NCI-H345 (cell line): ENCODE data around the gene ECI2.
A peak's percentile ranks its signal among the peaks of the same experiment; 100 is the strongest.
"Not testable (repeated sequence)": the region's sequence is repeated elsewhere in the genome, so short reads cannot be mapped to it uniquely, and the experiment has no call there.

Experiments used
- DNase-seq: peaks from one replicate; lab custom pipeline; 2025; lab: John Stamatoyannopoulos, UW

The ECI2 gene

DNA sequence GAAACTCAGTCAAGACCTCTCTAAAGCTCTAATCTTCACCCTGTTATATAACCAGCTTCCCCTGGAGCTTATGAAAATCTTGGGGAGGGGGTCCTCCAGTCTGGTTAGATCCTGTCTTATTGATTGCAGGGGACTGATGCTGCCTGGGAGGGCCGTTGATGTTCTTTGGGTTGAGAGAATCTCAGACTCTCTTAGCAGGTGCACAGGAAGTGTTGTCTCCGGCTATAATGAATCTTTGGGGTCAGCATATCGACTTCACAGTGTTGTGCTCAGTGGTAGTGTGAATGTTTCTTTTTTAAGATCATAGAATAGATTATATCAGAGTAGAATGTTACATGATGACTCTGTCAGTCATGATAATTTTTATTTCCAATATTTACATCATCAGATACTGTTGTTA is 2.8 kb upstream of the ECI2 start:
- DNase-seq, result no peak

DNA sequence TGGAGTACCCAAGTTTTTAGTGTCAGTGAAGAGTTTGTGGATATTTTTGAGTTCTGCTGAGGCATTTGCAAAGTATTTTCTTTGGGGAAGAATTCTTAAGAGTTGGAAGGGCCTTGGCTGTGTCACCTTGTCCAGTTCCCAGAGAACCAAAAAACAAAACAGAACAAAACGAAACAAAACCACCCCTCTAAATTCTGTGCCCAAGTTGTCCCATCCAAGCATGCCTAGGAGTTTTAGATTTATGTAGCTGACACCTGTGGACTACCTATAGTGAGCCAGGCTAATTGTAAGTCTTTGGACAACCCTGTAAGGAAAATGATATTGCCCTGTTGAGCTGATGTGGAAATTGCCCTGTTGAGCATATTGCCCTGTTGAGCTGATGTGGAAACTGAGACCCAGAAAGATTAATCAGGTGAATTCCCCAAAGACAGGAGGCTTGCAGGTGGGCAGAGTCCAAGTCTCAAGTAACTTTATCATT is 1.0 kb upstream of the ECI2 start:
- DNase-seq, result no peak

DNA sequence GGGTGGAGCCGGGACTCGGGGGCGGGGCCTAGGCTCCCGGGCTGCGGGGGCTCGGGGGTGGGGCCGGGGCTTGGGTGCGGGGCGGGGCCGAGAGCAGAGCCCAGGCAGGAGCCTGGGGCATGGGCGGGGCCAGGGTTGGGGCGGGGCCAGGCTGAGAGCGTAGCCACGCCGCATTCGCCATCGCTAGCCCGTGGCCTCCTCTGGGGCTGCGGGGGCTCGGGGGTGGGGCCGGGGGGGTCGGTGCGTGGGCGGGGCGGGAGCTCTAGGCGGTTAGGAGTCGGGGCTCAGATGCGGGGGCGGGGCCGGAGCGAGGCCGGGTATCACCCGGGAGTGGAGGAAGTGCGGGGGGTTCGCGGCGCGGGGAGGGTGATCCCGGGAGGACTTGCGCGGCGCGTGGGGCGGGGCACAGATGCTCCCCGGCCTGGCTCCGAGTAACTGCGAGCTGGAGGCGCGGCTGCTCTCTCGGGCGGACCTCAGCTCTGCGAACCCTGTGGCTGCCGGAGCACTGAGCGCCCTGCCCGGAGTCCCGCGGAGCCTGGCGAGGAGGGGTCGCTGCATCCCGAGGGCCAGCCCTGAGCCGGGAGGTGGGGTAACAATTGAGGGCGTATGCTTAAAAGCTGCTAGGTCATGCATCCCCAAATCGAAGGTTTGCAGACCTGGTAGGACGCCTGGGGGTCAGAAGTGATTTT is 434 bp upstream of the ECI2 start:
- peak; percentile 85 for DNase-seq

DNA sequence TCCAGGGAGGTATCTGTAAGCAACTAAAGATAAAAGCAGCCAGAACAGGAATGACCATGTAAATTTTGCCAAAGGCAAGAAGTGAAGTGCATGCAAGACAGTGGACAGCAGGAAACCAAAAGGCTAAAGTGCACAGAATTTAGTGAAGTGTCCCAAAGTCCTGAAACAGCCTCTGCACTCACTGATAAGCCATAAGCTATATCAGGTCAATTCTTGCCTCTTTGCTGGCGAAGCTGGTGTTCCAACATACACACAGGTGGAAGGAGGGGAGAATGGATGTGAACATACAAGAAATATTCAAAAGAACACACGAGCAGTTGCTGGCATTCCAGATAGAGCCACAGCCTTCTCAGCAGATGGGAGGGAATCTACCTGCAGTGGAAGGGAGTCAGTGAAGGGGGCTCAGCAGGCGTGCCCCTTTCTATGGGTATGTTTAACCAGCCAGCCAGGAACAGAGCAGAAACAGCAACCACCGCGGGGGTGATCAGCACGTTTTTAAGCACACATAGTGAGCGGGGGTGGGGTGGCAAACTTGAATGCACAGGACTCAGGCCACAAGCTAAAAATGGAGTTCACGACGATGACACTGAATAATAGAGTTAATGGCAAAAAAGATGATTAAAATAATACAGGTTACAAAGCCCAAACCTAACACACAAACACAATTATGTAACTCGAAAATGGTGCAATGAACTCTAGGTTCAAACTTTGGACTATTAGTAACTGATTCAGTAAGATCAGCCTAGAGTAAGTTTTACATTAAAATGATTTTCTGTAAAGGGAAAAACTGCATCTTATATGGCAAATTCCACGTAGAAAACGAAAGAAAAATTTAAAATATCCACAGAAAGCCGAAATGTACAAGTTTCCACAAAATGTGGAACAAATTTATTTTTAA is 1.2 kb downstream of the ECI2 start:
- no peak for DNase-seq

DNA sequence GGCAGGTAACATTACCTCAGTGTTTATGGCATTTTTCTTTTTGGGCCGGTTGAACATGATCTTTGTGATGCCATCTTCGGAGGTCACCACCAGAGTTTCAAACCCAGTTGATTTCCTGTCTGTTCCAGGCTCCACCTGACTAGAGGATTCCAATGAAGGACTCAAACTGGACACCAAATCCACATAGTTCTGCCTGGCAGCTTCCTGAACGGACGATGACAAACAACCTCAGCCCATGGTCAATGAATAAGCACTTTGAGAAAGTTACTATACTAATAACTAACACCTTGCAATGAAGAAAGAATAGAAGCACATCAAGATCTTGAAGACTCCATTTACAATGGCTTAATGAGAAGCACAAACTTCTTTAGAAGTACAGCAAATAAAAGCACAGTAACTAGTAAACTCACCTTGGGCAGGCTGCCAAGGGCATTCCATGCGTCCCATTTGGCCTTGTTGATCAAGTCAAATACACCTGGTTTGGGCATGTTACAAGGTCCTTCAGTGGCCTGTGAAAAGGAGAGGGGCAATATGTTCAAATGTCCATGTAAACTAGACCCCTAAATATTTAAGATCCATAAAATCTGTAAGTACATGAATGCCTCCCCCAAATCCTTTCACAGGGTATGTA is 4.9 kb downstream of the ECI2 start:
- DNase-seq, result no peak

- DNase-seq, result no peak
Measured at GRCh38 chr6:4129446-4129845, 5.9 kb downstream of the ECI2 start.

DNA sequence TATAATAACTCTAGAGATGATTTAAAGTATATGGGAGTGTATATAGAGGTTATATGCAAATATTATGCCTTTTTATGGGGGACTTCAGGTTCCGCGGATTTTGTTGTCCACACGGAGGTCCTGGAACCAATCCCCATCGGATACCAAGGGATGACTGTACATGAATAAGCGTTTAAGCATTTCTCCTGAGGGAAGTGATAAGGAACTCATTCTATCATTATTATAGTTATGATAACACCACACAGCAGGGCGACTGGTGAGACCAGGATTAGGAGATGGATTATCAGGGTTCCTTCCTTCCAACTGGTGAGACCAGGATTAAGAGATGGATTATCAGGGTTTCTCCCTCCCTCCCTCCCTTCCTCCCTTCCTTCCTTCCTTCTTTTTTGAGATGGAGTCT is 6.6 kb downstream of the ECI2 start:
- no peak for DNase-seq

GRCh38 chr6:4128072-4128471 is 7.3 kb downstream of the ECI2 start:
- DNase-seq, result no peak

DNA sequence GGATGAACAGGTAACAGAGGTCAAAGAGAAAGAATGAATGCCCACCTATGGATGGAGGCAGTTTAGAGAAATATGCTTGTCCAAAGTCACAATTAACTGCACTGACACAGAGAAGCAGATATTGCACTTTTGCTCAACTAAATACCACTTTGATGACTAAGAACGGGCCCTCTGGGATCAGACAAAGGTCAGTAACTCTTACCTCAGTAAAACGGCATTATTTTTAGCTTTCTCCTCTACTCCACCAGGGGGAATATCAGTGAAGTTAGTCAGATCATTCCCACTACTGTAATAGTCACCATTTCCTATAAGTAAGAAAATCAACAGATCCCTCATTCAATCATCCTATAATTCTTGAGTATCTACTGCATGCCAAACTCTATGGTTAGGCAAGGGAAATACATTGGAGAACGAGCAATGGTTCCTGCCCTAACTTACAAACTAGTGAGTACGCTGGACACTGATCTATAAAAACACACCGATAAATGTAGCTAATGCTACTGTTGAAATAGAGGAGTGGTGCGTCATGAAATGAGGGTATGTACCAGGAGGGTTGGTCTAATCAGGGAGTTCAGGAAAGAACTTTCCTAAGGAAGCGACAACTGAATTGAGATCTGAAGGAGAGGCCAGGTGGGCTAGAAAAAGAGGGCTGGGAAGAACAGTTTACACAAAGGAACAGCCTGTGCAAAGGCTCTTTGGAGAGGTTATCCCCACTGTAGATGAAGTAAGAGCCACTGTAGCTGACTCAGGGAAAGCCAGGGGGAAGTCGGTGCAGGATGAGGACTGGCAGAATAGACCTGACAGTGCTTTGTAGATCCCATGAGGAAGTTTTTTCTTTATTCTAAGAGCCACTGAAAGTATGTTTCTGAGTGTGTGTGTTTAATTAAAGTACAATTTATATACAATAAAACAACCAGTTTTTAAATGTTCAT is 9.2 kb downstream of the ECI2 start:
- DNase-seq, result no peak

- no peak for DNase-seq
Measured at GRCh38 chr6:4125500-4125899, 9.9 kb downstream of the ECI2 start.

DNA sequence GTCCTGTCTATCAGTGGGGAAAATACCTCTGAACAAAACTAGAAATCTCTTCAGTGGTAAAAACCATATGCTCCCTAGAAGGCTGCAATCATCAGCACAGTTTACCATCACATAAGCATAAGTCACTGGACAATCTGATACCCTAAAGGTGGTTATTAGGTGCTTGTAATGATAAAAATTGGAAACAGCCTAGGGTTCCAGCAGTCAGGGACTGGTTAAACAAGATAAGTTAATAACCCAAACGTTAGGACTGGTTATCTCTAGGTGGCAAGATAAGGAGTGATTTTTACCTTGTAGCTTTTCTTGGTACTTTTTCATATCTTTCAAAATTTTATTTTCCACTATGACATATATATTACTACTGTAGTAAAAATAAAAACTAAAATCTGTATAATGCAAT is 11.0 kb downstream of the ECI2 start:
- DNase-seq, result no peak

DNA sequence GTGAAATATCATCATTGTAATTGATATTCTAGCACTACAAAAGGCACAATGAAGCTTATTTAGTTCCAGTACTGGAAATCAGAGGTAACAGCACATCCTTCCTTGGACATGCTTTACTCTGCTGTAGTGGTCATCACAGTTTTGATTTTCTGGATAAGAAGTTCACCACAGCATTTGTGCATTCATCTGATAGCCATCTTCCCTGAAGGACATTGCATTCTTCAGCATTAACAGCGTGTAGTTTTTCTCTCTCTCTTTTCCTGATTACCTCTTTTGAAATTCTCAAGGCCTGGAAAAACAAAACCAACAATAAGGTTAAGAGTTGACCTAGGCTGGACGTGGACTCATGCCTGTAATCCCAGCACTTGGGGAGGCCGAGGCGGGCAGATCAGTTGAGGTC is 19.6 kb downstream of the ECI2 start:
- DNase-seq, result no peak

DNA sequence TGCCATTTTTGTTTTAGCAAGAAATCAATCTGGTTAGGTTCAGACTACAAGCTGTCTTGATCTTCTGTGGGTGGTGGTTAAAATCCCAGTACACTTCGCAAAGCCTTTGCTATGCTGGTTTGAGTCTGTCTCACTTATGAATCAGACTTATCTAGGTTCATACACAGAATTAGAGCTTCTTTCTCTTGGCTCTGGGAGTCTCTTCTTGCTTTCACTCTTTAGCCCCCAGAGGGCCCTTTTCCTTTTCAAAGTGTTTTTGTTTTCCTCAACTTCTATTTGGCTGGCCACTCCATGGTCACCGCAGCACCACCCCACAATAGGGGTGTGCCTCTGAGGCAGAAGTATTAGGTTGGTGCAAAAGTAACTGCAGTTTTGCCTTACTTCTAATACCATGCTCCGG is 21.3 kb downstream of the ECI2 start:
- no peak for DNase-seq

DNA sequence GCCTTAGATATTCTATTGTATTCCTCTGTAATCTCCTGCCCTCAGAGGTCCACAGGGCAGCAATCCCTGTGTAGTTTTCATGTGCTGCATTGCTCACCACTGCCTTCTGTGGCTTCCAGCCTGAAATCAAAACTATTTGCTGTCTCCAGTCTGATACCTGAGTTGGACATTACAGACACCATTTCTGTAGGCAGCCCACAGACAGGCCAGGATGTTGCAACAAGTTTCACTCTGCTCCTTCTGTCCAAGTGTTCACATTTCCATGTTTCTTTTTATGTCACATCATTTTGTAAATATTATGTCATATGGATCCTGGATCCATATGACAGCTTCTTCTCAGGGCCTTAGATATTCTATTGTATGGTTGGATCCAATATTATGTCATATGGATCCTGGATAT is 21.7 kb downstream of the ECI2 start:
- no peak for DNase-seq

DNA sequence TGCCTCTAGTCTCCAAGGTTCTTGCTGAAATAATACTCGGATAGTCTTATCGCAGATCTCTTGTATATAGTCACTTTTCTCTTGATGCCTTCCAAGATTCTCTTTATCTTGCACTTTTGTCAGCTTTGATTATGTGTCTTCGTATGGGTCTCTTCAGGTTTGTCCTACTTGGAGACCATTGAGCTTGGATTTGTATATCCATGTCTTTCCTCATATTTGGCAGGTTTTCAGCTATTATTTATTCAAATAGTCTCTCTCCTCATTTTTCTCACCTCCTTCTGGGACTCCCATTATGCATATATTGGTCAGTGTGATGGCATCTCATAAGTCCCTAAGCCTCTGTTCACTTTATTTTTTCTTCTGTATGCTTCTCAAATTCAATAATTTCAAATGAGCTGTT is 23.0 kb downstream of the ECI2 start:
- DNase-seq, result no peak

GRCh38 chr6:4109363-4109815 is 26.0 kb downstream of the ECI2 start:
- not testable (repeated sequence) for DNase-seq

- no peak for DNase-seq
Measured at GRCh38 chr6:4108561-4109093, 26.7 kb downstream of the ECI2 start.

- DNase-seq, result no peak
Measured at GRCh38 chr6:4107873-4108272, 27.5 kb downstream of the ECI2 start.

GRCh38 chr6:4105980-4106536 is 29.3 kb downstream of the ECI2 start:
- no peak for DNase-seq

GRCh38 chr6:4103929-4104328 is 31.4 kb downstream of the ECI2 start:
- no peak for DNase-seq

DNA sequence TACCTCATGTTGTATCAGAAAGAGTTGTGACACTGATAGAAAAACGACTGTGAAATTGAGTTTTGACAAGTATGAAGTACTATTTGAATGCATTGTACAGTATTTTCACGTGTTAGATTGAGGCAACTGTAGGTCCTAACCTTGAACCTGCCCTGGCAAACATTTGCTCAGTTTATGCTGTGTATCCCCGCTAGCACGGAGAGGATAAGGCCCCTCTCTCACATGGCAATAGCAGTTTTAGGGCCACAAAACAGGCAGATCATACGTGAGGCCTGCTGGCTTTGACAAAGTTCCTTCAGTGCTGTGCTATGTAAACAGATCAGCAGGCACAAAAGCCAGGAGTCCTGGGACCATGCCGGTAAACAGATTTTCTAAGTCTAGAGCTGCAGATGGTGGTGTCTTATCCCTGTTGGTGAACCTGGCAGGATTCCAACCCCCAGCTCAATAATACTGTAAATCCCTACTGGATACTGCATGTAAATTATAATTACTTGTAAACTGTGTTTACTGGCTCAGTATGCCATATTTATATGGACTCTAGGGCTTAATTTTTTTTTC is 32.6 kb downstream of the ECI2 start:
- DNase-seq, result peak; percentile 16
